GM10248 (cell line): Measurements from ENCODE around the gene MRRF.

Experiments used
- CTCF ChIA-PET: fragments of 300-600 bp; sonication (Branson Sonifier 250); formaldehyde crosslinking; extraction: SDS; loops from one replicate; lab custom pipeline; 2021; ENCODE audit warnings: antibody characterized with exemption; lab: Yijun Ruan, JAX
- POLR2A ChIA-PET: fragments of 350-650 bp; sonication (Branson Sonifier 250); formaldehyde crosslinking; extraction: SDS; loops from one replicate; lab custom pipeline; 2020; ENCODE audit warnings: antibody characterized with exemption; lab: Yijun Ruan, JAX
- DNase-seq: peaks from one replicate; pipeline ENCODE4 v3.0.0; 2012; ENCODE audit errors: extremely low spot score
- CTCF ChIP-seq: IDR thresholded peaks from 2 replicates; pipeline ENCODE4 v1.5.1; 2012; ENCODE audit warnings: mild to moderate bottlenecking, low read depth; ENCODE audit errors: extremely low read depth, missing control alignments, control extremely low read depth

Gene MRRF

GRCh38 chr9:122239722-122240121 is 25.0 kb upstream of the MRRF start:
- POLR2A ChIA-PET, result no interaction called here
- CTCF ChIA-PET, result no interaction called here
- TF ChIP-seq CTCF, result no peak
- DNase-seq, result no peak

GRCh38 chr9:122244349-122244748 is 20.3 kb upstream of the MRRF start:
- ChIA-PET CTCF (interaction anchor here (1.4 kb wide), 1 partner anchor 19 kb away, joined by 3 read pairs; no protein-coding TSS in a partner anchor), POLR2A (no interaction called here)
- DNase-seq, result no peak
- TF ChIP-seq CTCF, result no peak

- TF ChIP-seq CTCF, result no peak
- ChIA-PET POLR2A (interaction anchor here (0.6 to 0.7 kb wide), 2 partner anchors 19 to 32 kb away, joined by 3 read pairs; no protein-coding TSS in a partner anchor), CTCF (no interaction called here)
- no peak for DNase-seq
Measured at GRCh38 chr9:122246666-122247065, 18.0 kb upstream of the MRRF start.

GRCh38 chr9:122248448-122248865 is 16.2 kb upstream of the MRRF start:
- CTCF ChIA-PET, result interaction anchor here (1.0 to 1.6 kb wide), 2 partner anchors 17 to 37 kb away, joined by 3 read pairs; partner anchors contain the start of genes MRRF and RBM18
- DNase-seq, result no peak
- POLR2A ChIA-PET, result no interaction called here
- no peak for TF ChIP-seq CTCF

GRCh38 chr9:122251351-122251750 is 13.3 kb upstream of the MRRF start:
- no peak for TF ChIP-seq CTCF
- ChIA-PET POLR2A (no interaction called here), CTCF (no interaction called here)
- DNase-seq, result no peak

GRCh38 chr9:122252796-122253195 is 11.9 kb upstream of the MRRF start:
- ChIA-PET CTCF (no interaction called here), POLR2A (no interaction called here)
- DNase-seq, result no peak
- no peak for TF ChIP-seq CTCF
